Measurements from ENCODE around the gene SERPINB7. TPM values are rescaled to one million over a fixed set of nuclear protein-coding genes. Genes with fewer than 3 reads are reported as not detected.

SERPINB7 gene
- total and polyA plus RNA-seq, 4 donors: 0.12 to 1.6 (median 0.19) TPM

DNA sequence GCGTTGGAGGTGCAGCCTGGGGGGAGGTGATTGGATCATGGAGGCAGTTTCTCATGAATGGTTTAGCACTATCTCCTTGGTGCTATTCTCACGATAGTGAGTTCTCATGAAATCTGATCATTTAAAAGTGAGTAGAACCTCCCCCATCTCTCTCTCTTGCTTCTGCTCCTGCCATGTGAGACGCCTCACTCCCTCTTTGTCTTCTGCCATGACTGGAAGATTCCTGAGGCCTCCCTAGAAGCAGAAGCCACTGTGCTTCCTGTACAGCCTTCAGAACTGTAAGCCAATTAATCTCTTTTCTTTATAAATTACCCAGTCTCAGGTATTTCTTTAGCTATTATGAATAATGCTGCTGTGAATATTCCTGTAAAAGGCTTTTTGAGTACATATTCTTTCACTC is 52.9 kb downstream of the SERPINB7 start:
- no peaks in the 10 kb centered on the region for H3K36me3 ChIP-seq (ENCODE audit: control insufficient read depth in 4 of 4, insufficient read depth in 4 of 4, low read length in 4 of 4)
- no peak overlapping the region for H3K27ac ChIP-seq (ENCODE audit: low read depth in 1 of 2, low read length in 1 of 2)
- H3K4me1 ChIP-seq (ENCODE audit: control insufficient read depth in 5 of 5, insufficient read depth in 5 of 5, low read length in 5 of 5): no peaks in the 10 kb centered on the region
- H3K9ac ChIP-seq (ENCODE audit: insufficient read depth in 1 of 2, low read length in 2 of 2): no peak overlapping the region
- TF ChIP-seq, protein P1, sequence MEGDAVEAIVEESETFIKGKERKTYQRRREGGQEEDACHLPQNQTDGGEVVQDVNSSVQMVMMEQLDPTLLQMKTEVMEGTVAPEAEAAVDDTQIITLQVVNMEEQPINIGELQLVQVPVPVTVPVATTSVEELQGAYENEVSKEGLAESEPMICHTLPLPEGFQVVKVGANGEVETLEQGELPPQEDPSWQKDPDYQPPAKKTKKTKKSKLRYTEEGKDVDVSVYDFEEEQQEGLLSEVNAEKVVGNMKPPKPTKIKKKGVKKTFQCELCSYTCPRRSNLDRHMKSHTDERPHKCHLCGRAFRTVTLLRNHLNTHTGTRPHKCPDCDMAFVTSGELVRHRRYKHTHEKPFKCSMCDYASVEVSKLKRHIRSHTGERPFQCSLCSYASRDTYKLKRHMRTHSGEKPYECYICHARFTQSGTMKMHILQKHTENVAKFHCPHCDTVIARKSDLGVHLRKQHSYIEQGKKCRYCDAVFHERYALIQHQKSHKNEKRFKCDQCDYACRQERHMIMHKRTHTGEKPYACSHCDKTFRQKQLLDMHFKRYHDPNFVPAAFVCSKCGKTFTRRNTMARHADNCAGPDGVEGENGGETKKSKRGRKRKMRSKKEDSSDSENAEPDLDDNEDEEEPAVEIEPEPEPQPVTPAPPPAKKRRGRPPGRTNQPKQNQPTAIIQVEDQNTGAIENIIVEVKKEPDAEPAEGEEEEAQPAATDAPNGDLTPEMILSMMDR (IDR thresholded peaks at IDR 0.05; ENCODE audit: control extremely low read depth, extremely low read depth): no peak
- no peaks in the 10 kb centered on the region for H3K9me3 ChIP-seq (ENCODE audit: control insufficient read depth in 4 of 4, insufficient read depth in 3 of 4, low read length in 3 of 4)
- DNase-seq: no peak
- no peak for ATAC-seq (ENCODE audit: insufficient read depth, low FRiP score)
- 80 to 83% methylated on average over 3 of the region's 3 CpGs for WGBS, 2 donors
- no peak overlapping the region for H3K4me3 ChIP-seq
- no peaks in the 10 kb centered on the region for H3K27me3 ChIP-seq (ENCODE audit: control insufficient read depth in 3 of 3, insufficient read depth in 3 of 3, low read length in 2 of 3)

DNA sequence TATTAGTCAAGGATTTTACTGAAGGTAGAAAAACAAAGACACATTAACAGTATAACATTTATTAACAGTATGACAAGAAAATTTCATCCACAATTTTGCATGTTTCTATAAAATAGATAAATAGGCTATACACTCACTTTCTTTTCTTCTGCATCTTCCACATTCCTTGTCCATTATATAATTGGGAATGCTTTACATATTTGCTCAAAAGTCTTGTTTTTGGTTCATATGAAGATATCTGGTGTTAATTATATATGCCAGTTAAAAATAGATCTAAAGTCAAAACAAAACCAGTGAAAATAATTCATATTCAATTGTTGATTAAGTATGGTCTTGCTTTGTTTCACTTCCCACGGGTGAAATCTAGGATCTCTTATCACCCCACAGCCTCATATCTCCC is 53.4 kb downstream of the SERPINB7 start:
- no peak for ATAC-seq (ENCODE audit: insufficient read depth, low FRiP score)
- H3K27ac ChIP-seq (ENCODE audit: low read depth in 1 of 2, low read length in 1 of 2): no peak overlapping the region
- H3K9ac ChIP-seq (ENCODE audit: insufficient read depth in 1 of 2, low read length in 2 of 2): no peak overlapping the region
- no peaks in the 10 kb centered on the region for H3K36me3 ChIP-seq (ENCODE audit: control insufficient read depth in 4 of 4, insufficient read depth in 4 of 4, low read length in 4 of 4)
- H3K27me3 ChIP-seq (ENCODE audit: control insufficient read depth in 3 of 3, insufficient read depth in 3 of 3, low read length in 2 of 3): no peaks in the 10 kb centered on the region
- H3K4me1 ChIP-seq (ENCODE audit: control insufficient read depth in 5 of 5, insufficient read depth in 5 of 5, low read length in 5 of 5): no peaks in the 10 kb centered on the region
- no peaks in the 10 kb centered on the region for H3K9me3 ChIP-seq (ENCODE audit: control insufficient read depth in 4 of 4, insufficient read depth in 3 of 4, low read length in 3 of 4)
- H3K4me3 ChIP-seq: no peak overlapping the region
- WGBS, 2 donors: 18 to 78% methylated on average over 1 of the region's 1 CpG
- TF ChIP-seq, protein P1 (IDR thresholded peaks at IDR 0.05; ENCODE audit: control extremely low read depth, extremely low read depth): no peak
- no peak for DNase-seq

DNA sequence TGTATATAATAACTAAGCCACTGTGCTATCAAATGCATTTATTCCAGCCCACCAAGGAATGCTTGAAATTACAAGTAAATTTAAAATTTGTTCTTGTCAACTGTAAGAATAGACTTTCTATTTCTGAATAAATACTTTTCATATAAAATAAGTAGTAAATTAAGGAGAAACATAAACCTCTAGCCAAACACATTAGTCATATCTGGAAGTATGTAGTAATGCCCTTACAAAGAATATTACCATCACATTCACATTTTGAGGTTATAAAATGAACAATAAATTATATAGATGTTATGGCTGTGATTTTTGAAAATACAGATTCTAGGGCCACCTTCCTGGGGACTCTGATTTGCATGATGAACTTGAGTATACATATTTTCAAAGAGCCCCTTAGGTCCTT is 54.7 kb downstream of the SERPINB7 start:
- Histone ChIP-seq H3K27ac (ENCODE audit: low read depth in 1 of 2, low read length in 1 of 2) (no peak overlapping the region), H3K9me3 (ENCODE audit: control insufficient read depth in 4 of 4, insufficient read depth in 3 of 4, low read length in 3 of 4) (no peaks in the 10 kb centered on the region), H3K9ac (ENCODE audit: insufficient read depth in 1 of 2, low read length in 2 of 2) (no peak overlapping the region), H3K4me3 (no peak overlapping the region), H3K4me1 (ENCODE audit: control insufficient read depth in 5 of 5, insufficient read depth in 5 of 5, low read length in 5 of 5) (no peaks in the 10 kb centered on the region), H3K27me3 (ENCODE audit: control insufficient read depth in 3 of 3, insufficient read depth in 3 of 3, low read length in 2 of 3) (no peaks in the 10 kb centered on the region), H3K36me3 (ENCODE audit: control insufficient read depth in 4 of 4, insufficient read depth in 4 of 4, low read length in 4 of 4) (no peaks in the 10 kb centered on the region)
- ATAC-seq (ENCODE audit: insufficient read depth, low FRiP score): no peak
- TF ChIP-seq, protein P1 (IDR thresholded peaks at IDR 0.05; ENCODE audit: control extremely low read depth, extremely low read depth): no peak
- DNase-seq: no peak

DNA sequence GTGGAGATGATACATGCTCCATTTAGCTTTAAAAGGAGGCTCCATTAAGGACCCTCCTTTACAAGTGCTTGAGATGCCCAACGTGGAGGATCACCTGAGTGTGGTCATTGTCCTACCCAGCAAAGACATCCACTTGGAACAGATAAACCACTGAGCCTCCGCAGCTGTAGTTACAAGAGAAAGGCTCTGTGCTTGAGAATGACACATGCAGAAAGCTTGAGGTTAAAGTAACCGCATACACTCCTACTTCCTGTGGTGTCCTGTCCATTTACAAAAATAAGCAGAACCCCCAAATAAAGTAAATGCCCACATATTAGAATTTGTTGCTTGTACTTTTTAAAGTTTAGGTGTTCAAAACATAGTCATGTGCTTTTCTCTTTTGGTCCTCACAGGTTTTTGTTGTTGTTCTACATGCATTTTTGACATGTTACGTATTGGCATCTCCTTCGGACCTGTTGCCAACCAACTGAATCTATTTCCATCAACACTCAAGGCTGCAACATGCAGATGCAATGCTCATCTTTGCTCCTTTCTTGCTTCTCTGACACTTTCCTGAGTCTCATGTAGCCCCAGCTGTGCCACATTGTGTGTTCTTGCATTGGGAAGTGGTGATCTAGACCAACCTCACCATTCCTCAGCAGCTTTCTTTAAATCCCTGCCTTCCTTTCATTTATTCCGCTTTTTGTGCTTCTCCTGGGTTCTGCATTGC is 56.0 kb downstream of the SERPINB7 start:
- no peaks in the 10 kb centered on the region for H3K4me1 ChIP-seq (ENCODE audit: control insufficient read depth in 5 of 5, insufficient read depth in 5 of 5, low read length in 5 of 5)
- H3K4me3 ChIP-seq: no peak overlapping the region
- TF ChIP-seq, protein P1 (IDR thresholded peaks at IDR 0.05; ENCODE audit: control extremely low read depth, extremely low read depth): no peak
- H3K27me3 ChIP-seq (ENCODE audit: control insufficient read depth in 3 of 3, insufficient read depth in 3 of 3, low read length in 2 of 3): no peaks in the 10 kb centered on the region
- DNase-seq: no peak
- 36 to 55% methylated on average over 6 of the region's 6 CpGs for WGBS, 2 donors
- ATAC-seq (ENCODE audit: insufficient read depth, low FRiP score): no peak
- H3K27ac ChIP-seq (ENCODE audit: low read depth in 1 of 2, low read length in 1 of 2): no peak overlapping the region
- no peaks in the 10 kb centered on the region for H3K36me3 ChIP-seq (ENCODE audit: control insufficient read depth in 4 of 4, insufficient read depth in 4 of 4, low read length in 4 of 4)
- H3K9me3 ChIP-seq (ENCODE audit: control insufficient read depth in 4 of 4, insufficient read depth in 3 of 4, low read length in 3 of 4): no peaks in the 10 kb centered on the region
- H3K9ac ChIP-seq (ENCODE audit: insufficient read depth in 1 of 2, low read length in 2 of 2): no peak overlapping the region

Measured in lung (tissue), 12 donors.